ENCODE data around the gene RANBP17. TPM values are rescaled to one million over a fixed set of nuclear protein-coding genes. Genes with fewer than 3 reads are reported as not detected.
A peak's percentile ranks its signal among the peaks of the same experiment; 100 is the strongest.
"Not testable (repeated sequence)": the region's sequence is repeated elsewhere in the genome, so short reads cannot be mapped to it uniquely, and the experiment has no call there.

The RANBP17 gene
- total RNA-seq, 1 experiment from 2014 or later, result 17.8 TPM

- DNase-seq (ENCODE audit: low read depth, low spot score), result no peak
- in situ Hi-C loops (cut with HindIII; ENCODE audit: low pct_unique_long_range_greater_than_20kb, low sequenced_read_pairs), result no loop called here
Observed at GRCh38 chr5:171023508-171023907, 161.7 kb downstream of the RANBP17 start.

DNA sequence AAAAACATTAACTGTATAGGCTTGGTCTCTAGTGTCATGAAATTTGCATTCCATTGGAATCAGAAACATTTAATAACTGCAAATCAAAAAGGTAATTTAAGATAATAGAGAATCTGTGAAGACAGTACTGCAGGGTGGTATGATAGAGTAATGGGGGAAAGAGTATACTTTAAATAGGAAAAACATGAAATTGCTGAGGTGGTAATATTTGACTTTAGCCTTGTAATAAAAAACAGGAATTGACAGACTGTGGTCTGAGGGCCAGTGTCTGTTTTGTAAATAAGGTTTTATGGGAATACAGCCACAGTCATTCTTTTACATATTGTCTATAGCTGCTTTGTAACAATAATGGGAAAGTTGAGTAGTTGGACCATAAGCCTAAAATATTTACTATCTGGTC, 162.3 kb downstream of the RANBP17 start:
- DNase-seq (ENCODE audit: low read depth, low spot score), result no peak
- in situ Hi-C loops (cut with HindIII; ENCODE audit: low pct_unique_long_range_greater_than_20kb, low sequenced_read_pairs), result no loop called here

- peak; percentile 54 for DNase-seq (ENCODE audit: low read depth, low spot score)
- in situ Hi-C loops (cut with HindIII; ENCODE audit: low pct_unique_long_range_greater_than_20kb, low sequenced_read_pairs), result no loop called here
Observed at GRCh38 chr5:171029401-171029800, 167.6 kb downstream of the RANBP17 start.

DNA sequence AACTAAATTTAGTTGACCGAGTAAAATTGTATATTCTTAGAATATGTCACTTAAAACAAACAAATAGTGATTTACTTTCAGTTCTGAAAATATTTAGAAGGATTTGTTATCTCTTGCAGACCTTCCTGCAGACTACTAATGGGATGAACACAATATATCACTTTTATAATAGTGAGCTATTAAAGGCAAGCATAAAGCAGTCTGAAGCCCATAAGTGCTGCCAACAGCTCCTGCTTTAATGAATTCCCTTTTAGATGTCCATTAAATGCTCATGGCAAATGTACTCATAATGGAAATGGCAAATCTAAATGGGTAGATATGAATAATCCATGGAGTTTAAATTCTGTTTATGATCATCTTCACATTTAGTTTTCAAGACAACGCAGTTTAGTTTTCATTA, 170.2 kb downstream of the RANBP17 start:
- in situ Hi-C loops (cut with HindIII; ENCODE audit: low pct_unique_long_range_greater_than_20kb, low sequenced_read_pairs), result no loop called here

DNA sequence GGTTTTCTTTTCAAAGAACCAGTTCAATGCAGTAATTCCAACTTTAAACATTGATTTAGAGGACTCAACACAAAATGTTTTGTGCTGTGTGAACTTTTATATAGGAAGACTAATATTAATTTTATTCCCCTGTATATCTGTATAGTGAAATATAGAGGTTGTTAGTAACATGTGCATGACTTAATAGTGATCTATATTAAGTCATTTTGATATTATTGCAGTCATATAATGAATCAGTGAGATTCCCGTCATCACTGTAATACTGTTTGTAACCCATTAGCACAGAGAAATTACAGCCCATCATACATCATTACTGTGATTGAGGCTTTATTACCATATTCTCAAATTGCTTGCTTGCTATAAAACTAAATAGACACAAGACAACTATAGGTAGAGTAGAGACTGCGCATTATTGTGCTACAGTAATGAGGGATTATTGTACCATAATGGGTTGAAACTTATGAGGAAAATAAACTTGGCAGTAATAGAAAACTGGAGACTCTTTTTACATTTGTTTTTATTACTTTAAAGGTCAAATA, 170.7 kb downstream of the RANBP17 start:
- in situ Hi-C loops (cut with HindIII; ENCODE audit: low pct_unique_long_range_greater_than_20kb, low sequenced_read_pairs), result no loop called here
- no peak for DNase-seq (ENCODE audit: low read depth, low spot score)

More for the DNA sequence above, 170.2 kb downstream of the RANBP17 start:
- DNase-seq (ENCODE audit: low read depth, low spot score), result no peak

GRCh38 chr5:171041893-171042292, 180.1 kb downstream of the RANBP17 start:
- in situ Hi-C loops (cut with HindIII; ENCODE audit: low pct_unique_long_range_greater_than_20kb, low sequenced_read_pairs), result not testable (repeated sequence)

DNA sequence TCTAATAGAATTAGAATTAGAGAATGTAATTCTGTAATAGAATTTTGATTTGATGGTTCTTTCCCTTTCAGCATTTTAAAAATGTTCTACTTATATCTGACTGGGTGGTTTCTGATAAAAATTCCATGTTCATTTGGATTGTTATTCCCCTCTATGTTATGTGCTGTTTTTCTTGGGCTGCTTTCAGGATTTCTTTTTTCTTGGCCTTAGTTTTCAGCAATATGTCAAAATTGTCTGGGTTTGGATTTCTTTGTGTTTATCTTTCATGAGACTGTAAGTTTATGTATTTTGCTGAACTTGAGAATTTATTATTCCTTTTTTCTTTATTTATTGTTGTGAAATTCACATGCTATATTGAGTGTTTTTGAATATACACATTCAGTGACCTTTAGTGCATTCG, 189.1 kb downstream of the RANBP17 start:
- in situ Hi-C loops (cut with HindIII; ENCODE audit: low pct_unique_long_range_greater_than_20kb, low sequenced_read_pairs), result no loop called here
- DNase-seq (ENCODE audit: low read depth, low spot score), result no peak

More at GRCh38 chr5:171041893-171042292, 180.1 kb downstream of the RANBP17 start:
- not testable (repeated sequence) for DNase-seq (ENCODE audit: low read depth, low spot score)

GRCh38 chr5:171055875-171056454, 194.1 kb downstream of the RANBP17 start:
- in situ Hi-C loops (cut with HindIII; ENCODE audit: low pct_unique_long_range_greater_than_20kb, low sequenced_read_pairs), result no loop called here
- DNase-seq (ENCODE audit: low read depth, low spot score), result no peak

DNA sequence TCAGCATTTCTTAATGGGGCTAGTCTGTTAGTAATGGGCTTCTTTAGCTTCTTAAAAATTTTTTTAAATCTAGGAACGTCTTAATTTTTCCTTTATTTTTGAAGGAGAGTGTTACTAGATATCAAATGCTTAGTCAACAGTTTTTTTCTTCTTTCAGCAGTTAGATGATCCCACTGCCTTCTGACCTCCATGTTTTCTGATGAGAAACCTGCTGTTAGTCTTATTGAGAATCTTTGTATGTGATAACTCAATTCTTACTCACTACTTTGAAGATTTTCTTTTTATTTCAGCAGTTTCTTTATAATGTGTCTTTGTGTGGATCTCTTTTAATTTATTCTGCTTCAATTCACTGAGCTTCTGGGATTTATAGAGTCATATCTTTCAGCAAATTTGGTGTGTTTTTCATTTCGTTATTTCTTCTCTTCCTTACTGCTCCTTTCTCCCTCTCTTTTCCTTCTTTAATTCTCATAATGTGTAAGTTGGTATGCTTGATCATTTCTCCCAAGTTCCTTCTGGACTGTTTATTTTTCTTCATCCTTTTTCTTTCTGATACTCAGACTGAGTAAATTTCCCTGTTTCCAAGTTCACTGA, 205.8 kb downstream of the RANBP17 start:
- in situ Hi-C loops (cut with HindIII; ENCODE audit: low pct_unique_long_range_greater_than_20kb, low sequenced_read_pairs), result no loop called here
- no peak for DNase-seq (ENCODE audit: low read depth, low spot score)

DNA sequence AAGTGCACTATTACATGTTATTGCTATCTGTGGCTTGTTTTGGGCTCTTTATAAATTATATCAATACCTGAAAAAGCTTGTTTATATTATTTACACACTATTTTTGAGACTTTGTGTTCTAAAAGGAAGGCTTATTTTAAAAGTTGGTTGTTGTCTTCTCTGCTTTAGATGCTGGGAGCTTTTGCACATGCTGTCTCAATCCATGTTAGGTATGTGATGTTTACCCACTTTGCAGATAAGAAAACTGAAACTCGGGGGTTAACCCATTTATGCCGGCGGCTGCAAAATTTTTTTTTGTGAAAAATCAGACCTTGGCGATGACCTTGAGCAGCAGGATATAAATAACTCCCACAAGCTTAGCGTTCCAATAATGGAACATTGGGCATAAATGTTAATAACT, 212.9 kb downstream of the RANBP17 start:
- in situ Hi-C loops (cut with HindIII; ENCODE audit: low pct_unique_long_range_greater_than_20kb, low sequenced_read_pairs), result no loop called here
- DNase-seq (ENCODE audit: low read depth, low spot score), result no peak

DNA sequence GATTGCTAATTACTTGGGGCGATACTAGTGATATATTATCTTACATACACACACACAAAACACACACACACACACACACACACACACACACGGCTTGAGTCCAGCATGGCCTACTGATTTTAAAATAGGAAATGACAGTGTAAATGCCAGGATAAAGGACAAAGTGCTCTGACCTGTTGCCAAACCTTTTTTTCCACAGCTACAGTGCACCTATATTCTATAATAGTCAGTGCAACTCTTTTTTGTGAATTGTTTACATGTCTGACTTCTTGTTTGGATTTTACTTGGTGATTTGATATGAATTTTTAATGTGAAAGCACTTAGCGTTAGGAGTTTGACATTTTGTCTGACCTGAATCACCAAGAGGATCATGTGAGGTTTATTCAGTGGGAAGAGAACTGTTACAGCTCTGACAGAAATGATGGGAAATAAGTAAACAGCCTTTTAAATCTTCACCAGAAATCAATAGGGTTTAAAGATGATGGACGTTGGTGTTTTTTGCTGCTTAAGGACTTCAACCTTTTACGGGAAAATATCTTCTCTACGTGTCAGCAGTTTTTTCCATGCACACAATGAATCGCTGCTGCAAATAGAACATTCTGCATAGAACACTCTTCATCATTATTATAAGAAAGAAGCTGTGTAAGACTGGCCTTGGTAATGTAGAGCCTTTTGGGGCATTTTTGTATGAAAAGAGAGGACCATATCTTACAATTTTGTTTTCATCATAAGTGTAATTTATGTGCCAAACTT, 218.5 kb downstream of the RANBP17 start:
- DNase-seq (ENCODE audit: low read depth, low spot score), result no peak
- in situ Hi-C loops (cut with HindIII; ENCODE audit: low pct_unique_long_range_greater_than_20kb, low sequenced_read_pairs), result no loop called here

DNA sequence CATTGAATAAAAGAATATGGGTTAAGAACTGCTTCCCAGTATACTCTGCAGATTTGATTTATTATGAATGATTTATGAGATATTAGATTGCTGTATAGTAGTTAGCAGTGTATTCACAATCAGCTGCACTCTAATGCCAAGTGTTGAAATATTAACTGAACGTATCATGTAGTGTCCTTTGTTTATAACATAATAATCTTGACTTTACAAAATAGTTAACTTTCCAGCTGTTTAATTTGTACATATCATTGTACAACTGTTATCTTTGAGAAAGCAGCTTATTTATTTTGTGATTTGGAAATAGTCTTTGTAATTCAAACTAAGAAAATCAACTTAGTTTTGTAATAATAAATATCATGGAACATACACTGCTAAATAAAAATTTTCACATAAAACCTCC, 219.5 kb downstream of the RANBP17 start:
- in situ Hi-C loops (cut with HindIII; ENCODE audit: low pct_unique_long_range_greater_than_20kb, low sequenced_read_pairs), result no loop called here
- no peak for DNase-seq (ENCODE audit: low read depth, low spot score)

GRCh38 chr5:171092194-171092593, 230.4 kb downstream of the RANBP17 start:
- in situ Hi-C loops (cut with HindIII; ENCODE audit: low pct_unique_long_range_greater_than_20kb, low sequenced_read_pairs), result no loop called here
- no peak for DNase-seq (ENCODE audit: low read depth, low spot score)

DNA sequence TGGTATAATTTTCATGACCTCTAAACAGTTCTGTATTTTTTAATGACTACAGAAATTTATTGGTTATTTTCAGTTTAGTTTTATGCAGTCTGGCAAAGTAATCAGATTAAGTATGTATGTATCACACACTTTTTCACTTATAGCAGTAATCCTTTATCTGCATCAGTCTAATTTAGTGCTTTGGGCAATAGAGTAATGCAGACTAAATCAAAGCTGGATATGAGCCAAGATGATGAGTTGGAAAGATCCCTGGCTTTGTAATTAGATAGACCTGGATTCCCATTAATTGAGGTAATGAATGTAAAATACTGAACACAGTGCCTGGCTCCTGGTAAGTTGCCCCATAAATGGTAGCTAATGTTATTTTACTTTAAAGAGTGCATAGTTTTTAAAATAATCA, 231.8 kb downstream of the RANBP17 start:
- in situ Hi-C loops (cut with HindIII; ENCODE audit: low pct_unique_long_range_greater_than_20kb, low sequenced_read_pairs), result no loop called here
- no peak for DNase-seq (ENCODE audit: low read depth, low spot score)

GRCh38 chr5:171094356-171094755, 232.5 kb downstream of the RANBP17 start:
- in situ Hi-C loops (cut with HindIII; ENCODE audit: low pct_unique_long_range_greater_than_20kb, low sequenced_read_pairs), result no loop called here
- DNase-seq (ENCODE audit: low read depth, low spot score), result no peak

DNA sequence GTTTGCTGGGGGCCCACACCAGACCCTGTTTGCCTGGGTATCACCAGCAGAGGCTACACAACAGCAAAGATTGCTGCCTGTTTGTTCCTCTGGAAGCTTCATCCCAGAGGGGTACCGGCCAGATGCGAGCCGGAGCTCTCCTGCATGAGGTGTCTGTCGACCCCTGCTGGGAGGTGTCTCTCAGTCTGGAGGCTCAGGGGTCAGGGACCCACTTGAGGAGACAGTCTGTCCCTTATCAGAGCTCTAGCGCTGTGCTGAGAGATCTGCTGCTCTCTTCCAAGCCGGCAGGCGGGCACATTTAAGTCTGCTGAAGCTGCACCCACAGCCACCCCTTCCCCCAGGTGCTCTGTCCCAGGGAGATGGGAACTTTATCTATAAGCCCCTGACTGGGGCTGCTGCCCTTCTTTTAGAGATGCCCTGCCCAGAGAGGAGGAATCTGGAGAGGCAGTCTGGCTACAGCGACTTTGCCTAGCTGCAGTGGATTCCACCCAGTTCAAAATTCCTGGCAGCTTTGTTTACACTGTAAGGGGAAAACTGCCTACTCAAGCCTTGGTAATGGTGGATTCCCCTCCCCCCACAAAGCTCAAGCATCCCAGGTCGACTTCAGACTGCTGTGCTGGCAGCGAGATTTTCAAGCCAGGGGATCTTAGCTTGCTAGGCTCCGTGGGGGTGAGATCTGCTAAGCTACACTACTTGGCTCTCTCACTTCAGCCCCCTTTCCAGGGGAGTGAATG, 241.2 kb downstream of the RANBP17 start:
- DNase-seq (ENCODE audit: low read depth, low spot score), result no peak
- in situ Hi-C loops (cut with HindIII; ENCODE audit: low pct_unique_long_range_greater_than_20kb, low sequenced_read_pairs), result no loop called here

- DNase-seq (ENCODE audit: low read depth, low spot score), result no peak
- in situ Hi-C loops (cut with HindIII; ENCODE audit: low pct_unique_long_range_greater_than_20kb, low sequenced_read_pairs), result no loop called here
Observed at GRCh38 chr5:171107669-171108068, 245.9 kb downstream of the RANBP17 start.

- DNase-seq (ENCODE audit: low read depth, low spot score), result no peak
- in situ Hi-C loops (cut with HindIII; ENCODE audit: low pct_unique_long_range_greater_than_20kb, low sequenced_read_pairs), result no loop called here
Observed at GRCh38 chr5:171115519-171115918, 253.7 kb downstream of the RANBP17 start.
